Urothelium cell line (cell line): Measurements from ENCODE around the gene MOB3A.
"Not testable (repeated sequence)": the region's sequence is repeated elsewhere in the genome, so short reads cannot be mapped to it uniquely, and the experiment has no call there.

Experiments used
- DNase-seq: peaks from one replicate; pipeline ENCODE4 v3.0.0; 2011; ENCODE audit warnings: low spot score, mixed read lengths
- FAIRE-seq: peaks from 2 replicates; lab custom pipeline; 2011; peaks lifted over from hg19 to GRCh38; lab: Jason Lieb, UNC

MOB3A gene

DNA sequence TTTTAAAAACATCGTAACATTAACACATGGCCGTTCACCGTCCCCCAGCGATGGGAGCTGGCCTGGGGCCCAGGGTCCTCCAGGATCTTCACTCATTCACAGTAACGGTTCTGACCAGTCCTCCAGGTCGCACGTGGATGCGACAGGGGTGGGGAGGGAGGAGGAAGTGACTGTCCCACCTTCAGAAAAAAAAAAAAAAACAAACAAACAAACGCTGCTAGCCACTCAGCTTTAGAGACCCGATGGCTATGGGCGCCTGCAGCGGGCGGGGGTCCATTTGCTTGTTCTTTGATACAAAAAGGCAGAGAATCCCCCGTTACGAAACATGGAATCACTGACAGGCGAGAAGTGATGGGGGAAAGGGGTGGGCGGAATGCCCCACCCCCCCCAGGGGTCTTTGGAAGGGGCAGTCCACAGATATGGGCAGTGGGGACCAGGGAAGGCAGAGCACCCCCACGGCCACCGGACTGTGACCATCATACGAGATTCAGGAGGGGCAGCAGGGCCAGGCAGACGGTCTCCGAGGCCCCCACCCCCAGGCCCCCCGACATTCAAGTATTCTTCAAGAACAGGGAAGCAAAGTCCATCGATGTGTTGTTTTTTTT is 58.4 kb downstream of the MOB3A start:
- DNase-seq (no peak), FAIRE-seq (no peak)

GRCh38 chr19:2036424-2036823 is 59.7 kb downstream of the MOB3A start:
- DNase-seq: no peak
- FAIRE-seq: no peak

DNA sequence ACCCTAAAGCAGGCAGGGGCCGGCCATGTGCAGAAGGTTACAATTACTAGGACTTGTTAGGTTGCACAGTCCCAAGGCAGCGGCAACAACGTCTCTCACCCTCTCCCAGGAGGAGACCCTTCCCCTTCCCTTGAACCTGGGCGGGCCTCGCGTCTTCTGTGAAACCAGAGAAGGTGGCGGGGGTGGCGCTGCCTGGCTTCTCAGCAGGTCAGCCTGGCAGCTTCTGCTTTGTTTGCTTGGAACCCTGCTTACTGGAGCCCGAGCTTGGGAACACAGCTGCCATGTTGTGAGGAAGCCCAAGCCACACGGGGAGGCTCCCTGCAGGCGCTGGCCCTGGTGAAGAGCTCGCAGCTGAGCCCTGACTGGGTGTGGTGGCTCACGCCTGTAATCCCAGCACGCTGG is 60.5 kb downstream of the MOB3A start:
- no peak for FAIRE-seq
- DNase-seq: no peak

DNA sequence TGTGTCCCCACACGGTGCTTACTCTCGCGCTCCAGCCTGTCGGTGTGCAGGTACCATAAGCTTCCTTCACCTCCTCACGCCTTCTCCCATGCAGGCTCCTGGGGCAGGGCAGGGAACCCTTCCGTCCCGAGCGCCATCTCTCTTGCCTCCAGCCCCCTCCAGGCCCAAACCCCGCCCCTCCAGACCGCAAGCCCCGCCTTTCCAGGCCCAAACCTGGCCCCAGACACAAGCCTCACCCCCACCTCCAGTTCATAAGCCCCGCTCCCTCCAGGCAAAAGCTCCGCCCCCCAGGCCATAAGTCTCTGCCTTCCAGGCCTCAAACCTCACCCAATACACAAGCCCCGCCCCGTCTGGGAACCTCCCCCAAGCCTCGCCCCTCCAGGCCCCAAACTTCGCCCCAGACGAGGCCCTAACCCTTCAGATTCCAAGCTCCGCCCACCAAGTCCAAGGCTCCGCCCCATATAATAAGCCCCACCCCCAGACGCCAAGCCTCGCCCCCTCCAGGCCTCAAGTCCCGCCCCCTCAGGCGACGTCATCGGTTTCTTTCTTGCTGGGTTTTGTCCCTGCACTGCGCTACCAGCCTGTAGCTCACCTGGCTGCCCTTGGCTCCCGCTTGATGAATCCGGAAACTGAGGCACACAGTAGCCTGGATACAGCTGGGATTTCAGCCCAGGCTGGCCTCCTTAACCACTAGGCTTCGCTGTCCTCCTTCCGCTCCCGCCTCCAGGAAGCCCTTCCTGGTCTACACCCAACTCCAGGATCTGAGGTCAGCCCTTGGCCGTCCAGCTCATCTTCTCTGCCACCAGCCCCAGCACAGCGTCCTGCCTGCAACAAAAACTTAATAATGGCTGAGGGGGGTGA is 61.2 kb downstream of the MOB3A start:
- no peak for FAIRE-seq
- DNase-seq: no peak

DNA sequence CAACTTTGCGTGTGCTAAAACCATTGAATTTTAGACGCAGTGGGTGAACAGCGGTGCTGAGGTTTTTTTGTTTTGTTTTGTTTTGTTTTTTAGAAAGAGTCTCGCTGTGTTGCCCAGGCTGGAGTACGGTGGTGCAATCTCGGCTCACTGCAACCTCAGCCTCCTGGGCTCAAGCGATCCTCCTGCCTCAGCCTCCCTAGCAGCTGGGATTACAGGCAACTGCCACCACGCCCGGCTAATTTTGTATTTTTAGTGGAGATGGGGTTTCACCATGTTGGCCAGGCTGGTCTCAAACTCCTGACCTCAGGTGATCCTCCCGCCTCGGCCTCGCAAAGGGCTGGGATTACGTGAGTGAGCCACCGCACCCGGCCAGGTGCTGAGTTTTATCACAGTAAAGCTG is 61.9 kb downstream of the MOB3A start:
- not testable (repeated sequence) for FAIRE-seq, DNase-seq

GRCh38 chr19:2033825-2034159 is 62.3 kb downstream of the MOB3A start:
- FAIRE-seq: no peak

GRCh38 chr19:2033115-2033824 is 62.9 kb downstream of the MOB3A start:
- no peak for DNase-seq
- no peak for FAIRE-seq

More at GRCh38 chr19:2033825-2034159, 62.3 kb downstream of the MOB3A start:
- DNase-seq: no peak

- peak; percentile 83 for FAIRE-seq
- DNase-seq: peak; percentile 86
These were observed 63.7 kb downstream of the MOB3A start for GRCh38 chr19:2032296-2032941.

- FAIRE-seq (no peak), DNase-seq (no peak)
These were observed 68.8 kb downstream of the MOB3A start for GRCh38 chr19:2027361-2027760.

DNA sequence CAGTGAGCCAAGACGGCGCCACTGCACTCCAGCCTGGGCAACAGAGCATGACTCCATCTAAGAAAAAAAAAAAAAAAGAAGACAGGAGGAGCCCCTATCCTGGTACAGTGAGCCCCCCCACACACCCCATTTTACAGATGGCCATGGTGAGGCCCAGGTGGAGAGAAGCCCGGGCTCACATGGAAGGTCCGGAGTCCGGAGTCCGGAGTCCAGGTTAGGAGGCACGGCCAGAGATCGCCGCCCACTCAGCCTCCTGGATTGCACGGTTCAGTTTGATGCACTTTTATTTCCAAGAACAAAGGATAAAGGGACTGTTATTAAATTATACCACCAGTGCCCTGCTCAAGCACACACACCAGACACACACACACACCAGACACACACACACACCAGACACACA is 69.4 kb downstream of the MOB3A start:
- DNase-seq: no peak
- no peak for FAIRE-seq

DNA sequence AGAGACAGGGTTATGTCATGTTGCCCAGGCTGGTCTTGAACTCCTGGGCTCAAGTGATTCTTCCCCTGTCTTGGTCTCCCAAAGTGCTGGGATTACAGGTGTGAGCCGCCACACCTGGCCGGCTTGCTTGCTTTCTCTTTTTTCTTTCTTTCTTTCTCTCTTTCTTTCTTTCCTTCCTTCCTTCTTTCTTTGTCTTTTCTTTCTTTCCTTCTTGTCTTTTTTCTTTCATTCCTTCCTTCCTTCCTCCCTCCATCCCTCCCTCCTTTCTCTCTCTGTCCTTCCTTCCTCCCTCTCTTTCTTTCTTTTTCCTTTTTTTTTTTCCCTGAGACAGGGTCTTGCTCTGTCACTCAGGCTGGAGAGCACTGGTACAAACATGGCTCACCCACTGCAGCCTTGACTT is 73.8 kb downstream of the MOB3A start:
- DNase-seq (no peak), FAIRE-seq (no peak)

GRCh38 chr19:2021453-2022140 is 74.5 kb downstream of the MOB3A start:
- no peak for DNase-seq
- no peak for FAIRE-seq
